Naive thymus-derived CD8-positive, alpha-beta T cell (primary cell): Measurements from ENCODE around the gene CRELD1. TPM values are rescaled to one million over a fixed set of nuclear protein-coding genes. Genes with fewer than 3 reads are reported as not detected.
A peak's percentile ranks its signal among the peaks of the same experiment; 100 is the strongest.
"Not testable (repeated sequence)": the region's sequence is repeated elsewhere in the genome, so short reads cannot be mapped to it uniquely, and the experiment has no call there.

Experiments used
- ATAC-seq, 2 donors: fragments of 150-1000 bp; cut with Tn5 transposase in 1 of 2; sonication (Bioruptor Pico), chemical (Tn5 transposase) in 1 of 2; 1 replicate in 1 of 2; 2 replicates in 1 of 2; pipeline ENCODE4 v1.10.0; 2021; ENCODE audit warnings: mild to moderate bottlenecking in 2 of 2, moderate library complexity in 2 of 2
- POLR2A ChIA-PET: fragments of 350-600 bp; sonication (Branson Sonifier 250); formaldehyde crosslinking; loops from one replicate; lab custom pipeline; 2021; ENCODE audit warnings: antibody characterized with exemption; lab: Charles Lee
- DNase-seq, 10 donors: peaks; one replicate each; pipeline versions ENCODE4 v3.0.0 to v3.0.0-alpha.2; 2020 to 2022
- H3K27ac Mint-ChIP-seq, 10 donors: one replicate each; pipeline ENCODE4 v1.8.0; 2020 to 2022; ENCODE audit warnings: mild to moderate bottlenecking in 10 of 10, mixed read lengths in 10 of 10, moderate library complexity in 4 of 10, inconsistent platforms in 1 of 10
- H3K27me3 Mint-ChIP-seq, 5 donors: one replicate each; pipeline ENCODE4 v1.8.0; 2021 to 2022; ENCODE audit warnings: mixed read lengths in 5 of 5
- H3K36me3 Mint-ChIP-seq, 3 donors: one replicate each; pipeline ENCODE4 v1.8.0; 2020 to 2022; ENCODE audit warnings: mixed read lengths in 3 of 3, mild to moderate bottlenecking in 2 of 3, inconsistent platforms in 1 of 3
- H3K4me1 Mint-ChIP-seq, 4 donors: one replicate each; pipeline ENCODE4 v1.8.0; 2021 to 2022; ENCODE audit warnings: mixed read lengths in 4 of 4
- H3K4me3 Mint-ChIP-seq, 10 donors: one replicate each; pipeline ENCODE4 v1.8.0; 2020 to 2022; ENCODE audit warnings: mild to moderate bottlenecking in 10 of 10, mixed read lengths in 10 of 10, moderate library complexity in 6 of 10, inconsistent platforms in 1 of 10
- H3K9me3 Mint-ChIP-seq, 9 donors: one replicate each; pipeline ENCODE4 v1.8.0; 2020 to 2022; ENCODE audit warnings: mixed read lengths in 9 of 9, mild to moderate bottlenecking in 3 of 9, inconsistent platforms in 1 of 9, moderate library complexity in 1 of 9
- polyA plus RNA-seq, 3 donors: library from polyadenylated mRNA; unstranded; fragments of 300-500 nt; fragmentation: Illumina TruSeq; gene quantifications; one replicate each; pipeline ENCODE4 v1.2.3, GENCODE V29; 2021
- total RNA-seq, 8 experiments: library from RNA in 2 of 8; stranded (reverse) in 2 of 8; gene quantifications; one replicate each; pipeline ENCODE4 v1.2.3 and lab custom pipeline; 2021 to 2026

CRELD1 gene
- total and polyA plus RNA-seq, 5 experiments from 2014 or later, result 25.5 to 58.3 (median 33.3) TPM

- ATAC-seq, DNase-seq, H3K9me3 Mint-ChIP-seq, H3K27me3 Mint-ChIP-seq, H3K4me3 Mint-ChIP-seq: not testable (repeated sequence)
- Mint-ChIP-seq H3K4me1 (peaks cover 22 to 61% (median 56%) of the 10 kb centered on the region in 4 donors), H3K36me3 (peaks cover 5 to 30% (median 6%) of the 10 kb centered on the region in 3 donors), H3K27ac (peak overlapping the region in 9 of 10 donors; percentile 41 to 84 (median 64))
- POLR2A ChIA-PET, result interaction anchor here (1.3 kb wide), 1 partner anchor 37 kb away, joined by 4 read pairs; the partner anchor contains the start of gene CRELD1
Observed at GRCh38 chr3:9896755-9897407, 36.8 kb upstream of the CRELD1 start.

- POLR2A ChIA-PET, result interaction anchor here (1.3 kb wide), 1 partner anchor 36 kb away, joined by 4 read pairs; the partner anchor contains the start of gene CRELD1
- no peak overlapping the region for H3K4me3 Mint-ChIP-seq
- no peaks in the 10 kb centered on the region for H3K27me3 Mint-ChIP-seq
- DNase-seq (no peak), ATAC-seq (no peak)
- H3K9me3 Mint-ChIP-seq, result peaks cover 0 to 2% (median 0%) of the 10 kb centered on the region in 9 donors
- peaks cover 5 to 23% (median 6%) of the 10 kb centered on the region in 3 donors for H3K36me3 Mint-ChIP-seq
- H3K27ac Mint-ChIP-seq, result peak overlapping the region; percentile 31 to 91 (median 78)
- H3K4me1 Mint-ChIP-seq, result peaks cover 24 to 64% (median 57%) of the 10 kb centered on the region in 4 donors
Observed at GRCh38 chr3:9897408-9898372, 35.9 kb upstream of the CRELD1 start.

- DNase-seq, result no peak
- H3K4me1 Mint-ChIP-seq, result peaks cover 22 to 65% (median 57%) of the 10 kb centered on the region in 4 donors
- ATAC-seq, result no peak
- H3K27me3 Mint-ChIP-seq, result no peaks in the 10 kb centered on the region
- H3K27ac Mint-ChIP-seq, result peak overlapping the region; percentile 63 to 91 (median 74)
- POLR2A ChIA-PET, result no interaction called here
- no peak overlapping the region for H3K4me3 Mint-ChIP-seq
- peaks cover 0 to 2% (median 0%) of the 10 kb centered on the region in 9 donors for H3K9me3 Mint-ChIP-seq
- peaks cover 2 to 13% (median 6%) of the 10 kb centered on the region in 3 donors for H3K36me3 Mint-ChIP-seq
Observed at GRCh38 chr3:9898467-9899241, 35.0 kb upstream of the CRELD1 start.

- Mint-ChIP-seq H3K36me3 (peaks cover 0 to 7% (median 0%) of the 10 kb centered on the region in 3 donors), H3K4me3 (no peak overlapping the region), H3K9me3 (peaks cover 0 to 2% (median 0%) of the 10 kb centered on the region in 9 donors), H3K4me1 (peaks cover 19 to 60% (median 51%) of the 10 kb centered on the region in 4 donors), H3K27me3 (no peaks in the 10 kb centered on the region), H3K27ac (peak overlapping the region in 5 of 10 donors; percentile 36 to 91 (median 65))
- POLR2A ChIA-PET, result no interaction called here
- ATAC-seq (no peak), DNase-seq (no peak)
Observed at GRCh38 chr3:9899289-9899791, 34.3 kb upstream of the CRELD1 start.

- Mint-ChIP-seq H3K4me1 (peaks cover 14 to 50% (median 40%) of the 10 kb centered on the region in 4 donors), H3K4me3 (peak overlapping the region in 1 of 10 donors; percentile 52), H3K27ac (peak overlapping the region in 1 of 10 donors; percentile 61)
- POLR2A ChIA-PET, result interaction anchor here (0.7 to 3.9 kb wide), 3 partner anchors 10 to 115 kb away, joined by 3 to 23 read pairs (median 6); partner anchors contain the start of gene JAGN1
- H3K27me3 Mint-ChIP-seq, ATAC-seq, DNase-seq, H3K36me3 Mint-ChIP-seq, H3K9me3 Mint-ChIP-seq: not testable (repeated sequence)
Observed at GRCh38 chr3:9900965-9901415, 32.6 kb upstream of the CRELD1 start.

GRCh38 chr3:9901967-9902366 lies 31.7 kb upstream of the CRELD1 start:
- peak overlapping the region in 7 of 10 donors; percentile 13 to 86 (median 63) for H3K27ac Mint-ChIP-seq
- ATAC-seq (peak; percentile 51 to 62), DNase-seq (no peak)
- H3K36me3 Mint-ChIP-seq, result no peaks in the 10 kb centered on the region
- peaks cover 0 to 1% (median 0%) of the 10 kb centered on the region in 5 donors for H3K27me3 Mint-ChIP-seq
- peaks cover 14 to 41% (median 33%) of the 10 kb centered on the region in 4 donors for H3K4me1 Mint-ChIP-seq
- H3K9me3 Mint-ChIP-seq, result no peaks in the 10 kb centered on the region
- POLR2A ChIA-PET, result interaction anchor here (0.5 to 3.9 kb wide), 5 partner anchors 11 to 169 kb away, joined by 3 to 23 read pairs (median 4); partner anchors contain the start of gene JAGN1
- peak overlapping the region in 7 of 10 donors; percentile 44 to 74 (median 62) for H3K4me3 Mint-ChIP-seq

GRCh38 chr3:9902372-9903237 lies 31.0 kb upstream of the CRELD1 start, which contains the start of gene IL17RE:
Gene IL17RE, plus strand, starts transcription at chr3:9902848. Its CDS starts 85 bp downstream, at chr3:9902933.
- ATAC-seq, result peak; percentile 76 to 77
- Mint-ChIP-seq H3K27ac (peak within 1 kb of the TSS; percentile 13 to 88 (median 67)), H3K4me1 (peaks cover 14 to 35% (median 32%) of the 10 kb centered on the region in 4 donors), H3K36me3 (no peaks in the 10 kb centered on the region), H3K9me3 (no peaks in the 10 kb centered on the region), H3K27me3 (peaks cover 0 to 1% (median 0%) of the 10 kb centered on the region in 5 donors), H3K4me3 (peak within 1 kb of the TSS; percentile 2 to 74 (median 55))
- POLR2A ChIA-PET, result interaction anchor here (0.5 to 3.9 kb wide), 5 partner anchors 12 to 379 kb away, joined by 3 to 23 read pairs (median 3); partner anchors contain the start of gene JAGN1
- DNase-seq, result peak in 1 of 10 donors; percentile 20

- peaks cover 0 to 1% (median 0%) of the 10 kb centered on the region in 5 donors for H3K27me3 Mint-ChIP-seq
- peaks cover 11 to 30% (median 29%) of the 10 kb centered on the region in 4 donors for H3K4me1 Mint-ChIP-seq
- no peaks in the 10 kb centered on the region for H3K9me3 Mint-ChIP-seq
- H3K27ac Mint-ChIP-seq, result peak overlapping the region in 9 of 10 donors; percentile 12 to 88 (median 66)
- peak overlapping the region in 8 of 10 donors; percentile 2 to 73 (median 39) for H3K4me3 Mint-ChIP-seq
- H3K36me3 Mint-ChIP-seq, result no peaks in the 10 kb centered on the region
- POLR2A ChIA-PET, result interaction anchor here (0.5 to 3.9 kb wide), 5 partner anchors 13 to 379 kb away, joined by 3 to 23 read pairs (median 3); partner anchors contain the start of gene JAGN1
- ATAC-seq (no peak), DNase-seq (no peak)
Observed at GRCh38 chr3:9903238-9903624, 30.4 kb upstream of the CRELD1 start.

- POLR2A ChIA-PET, result no interaction called here
- H3K27ac Mint-ChIP-seq, result peak overlapping the region in 2 of 10 donors; percentile 12 to 67
- H3K4me3 Mint-ChIP-seq, result no peak overlapping the region
Observed at GRCh38 chr3:9903904-9904303, 29.7 kb upstream of the CRELD1 start.

GRCh38 chr3:9906480-9906879 lies 27.2 kb upstream of the CRELD1 start:
- Mint-ChIP-seq H3K9me3 (no peaks in the 10 kb centered on the region), H3K36me3 (peaks cover 0 to 2% (median 0%) of the 10 kb centered on the region in 3 donors), H3K4me1 (peaks cover 8 to 23% (median 21%) of the 10 kb centered on the region in 4 donors), H3K27ac (peak overlapping the region in 1 of 10 donors; percentile 43), H3K4me3 (no peak overlapping the region), H3K27me3 (peaks cover 0 to 11% (median 4%) of the 10 kb centered on the region in 5 donors)
- no peak for DNase-seq
- ATAC-seq, result no peak
- POLR2A ChIA-PET, result no interaction called here

More at GRCh38 chr3:9903904-9904303, 29.7 kb upstream of the CRELD1 start:
- no peaks in the 10 kb centered on the region for H3K9me3 Mint-ChIP-seq
- H3K36me3 Mint-ChIP-seq, result no peaks in the 10 kb centered on the region
- ATAC-seq, result no peak
- no peak for DNase-seq
- peaks cover 0 to 1% (median 0%) of the 10 kb centered on the region in 5 donors for H3K27me3 Mint-ChIP-seq
- H3K4me1 Mint-ChIP-seq, result peaks cover 8 to 27% (median 24%) of the 10 kb centered on the region in 4 donors
